Activated T-cell treated with anti-CD3 and anti-CD28 coated beads, Interleukin-2, amount 50 U/mL, for 4 hours (primary cell): Measurements from ENCODE around the gene KCNJ10. TPM values are rescaled to one million over a fixed set of nuclear protein-coding genes. Genes with fewer than 3 reads are reported as not detected.

Source experiments
- ATAC-seq, 2 donors: fragments of 200-7000 bp; cut with Tn5 transposase; one replicate each; pipeline ENCODE4 v1.10.0; 2021
- DNase-seq: peaks from one replicate; pipeline ENCODE4 v3.0.0-alpha.2; 2020
- H3K27me3 Mint-ChIP-seq: one replicate; pipeline ENCODE4 v1.8.0; 2021; ENCODE audit warnings: low read depth, mixed read lengths
- H3K36me3 Mint-ChIP-seq: one replicate; pipeline ENCODE4 v1.8.0; 2022; ENCODE audit warnings: mixed read lengths; ENCODE audit not compliant: insufficient read depth
- H3K4me1 Mint-ChIP-seq: one replicate; pipeline ENCODE4 v1.8.0; 2021; ENCODE audit warnings: low read depth, mixed read lengths
- H3K4me3 Mint-ChIP-seq: one replicate; pipeline ENCODE4 v1.8.0; 2021; ENCODE audit warnings: mild to moderate bottlenecking, moderate library complexity, mixed read lengths
- H3K9me3 Mint-ChIP-seq: one replicate; pipeline ENCODE4 v1.8.0; 2021; ENCODE audit warnings: mixed read lengths
- total RNA-seq, 3 donors: library from RNA; stranded (reverse); gene quantifications; one replicate each; pipeline ENCODE4 v1.2.1, GENCODE V29; 2021

The KCNJ10 gene
- total RNA-seq, 3 donors from 2014 or later = 0.32 TPM; not detected in 2

GRCh38 chr1:159959451-159959850 is 110.5 kb downstream of the KCNJ10 start:
- H3K4me3 Mint-ChIP-seq = no peak overlapping the region
- peaks cover 14% of the 10 kb centered on the region for H3K27me3 Mint-ChIP-seq
- H3K36me3 Mint-ChIP-seq = no peaks in the 10 kb centered on the region
- H3K4me1 Mint-ChIP-seq = no peaks in the 10 kb centered on the region
- no peak for DNase-seq
- no peak for ATAC-seq
- no peaks in the 10 kb centered on the region for H3K9me3 Mint-ChIP-seq

GRCh38 chr1:159958719-159959380 is 111.1 kb downstream of the KCNJ10 start:
- no peak for ATAC-seq
- H3K4me1 Mint-ChIP-seq = no peaks in the 10 kb centered on the region
- no peaks in the 10 kb centered on the region for H3K9me3 Mint-ChIP-seq
- H3K27me3 Mint-ChIP-seq = peaks cover 17% of the 10 kb centered on the region
- H3K36me3 Mint-ChIP-seq = no peaks in the 10 kb centered on the region
- H3K4me3 Mint-ChIP-seq = no peak overlapping the region
- DNase-seq = no peak

GRCh38 chr1:159957824-159958268 is 112.1 kb downstream of the KCNJ10 start:
- Mint-ChIP-seq H3K27me3 (peaks cover 22% of the 10 kb centered on the region), H3K9me3 (no peaks in the 10 kb centered on the region), H3K36me3 (no peaks in the 10 kb centered on the region), H3K4me1 (no peaks in the 10 kb centered on the region), H3K4me3 (no peak overlapping the region)
- no peak for ATAC-seq
- DNase-seq = no peak

- Mint-ChIP-seq H3K36me3 (no peaks in the 10 kb centered on the region), H3K4me3 (no peak overlapping the region), H3K27me3 (peaks cover 27% of the 10 kb centered on the region), H3K4me1 (no peaks in the 10 kb centered on the region), H3K9me3 (no peaks in the 10 kb centered on the region)
- DNase-seq (no peak), ATAC-seq (no peak)
Observed at GRCh38 chr1:159955456-159955855, 114.5 kb downstream of the KCNJ10 start.

GRCh38 chr1:159953536-159954515 is 116.1 kb downstream of the KCNJ10 start, which contains the start of gene SLAMF9:
SLAMF9 (minus strand) TSS chr1:159954237; CDS start chr1:159954137, 100 bp downstream.
- H3K27me3 Mint-ChIP-seq = peaks cover 20% of the 10 kb centered on the region
- DNase-seq (no peak), ATAC-seq (no peak)
- no peaks in the 10 kb centered on the region for H3K4me1 Mint-ChIP-seq
- no peaks in the 10 kb centered on the region for H3K9me3 Mint-ChIP-seq
- no peak within 1 kb of the TSS for H3K4me3 Mint-ChIP-seq
- no peaks in the 10 kb centered on the region for H3K36me3 Mint-ChIP-seq

GRCh38 chr1:159952932-159953331 is 117.0 kb downstream of the KCNJ10 start:
- H3K4me3 Mint-ChIP-seq = no peak overlapping the region
- ATAC-seq = no peak
- H3K4me1 Mint-ChIP-seq = no peaks in the 10 kb centered on the region
- H3K27me3 Mint-ChIP-seq = peaks cover 20% of the 10 kb centered on the region
- H3K36me3 Mint-ChIP-seq = no peaks in the 10 kb centered on the region
- H3K9me3 Mint-ChIP-seq = no peaks in the 10 kb centered on the region
- DNase-seq = no peak

- ATAC-seq (no peak), DNase-seq (no peak)
- Mint-ChIP-seq H3K27me3 (peaks cover 19% of the 10 kb centered on the region), H3K4me3 (no peak overlapping the region), H3K4me1 (no peaks in the 10 kb centered on the region), H3K36me3 (no peaks in the 10 kb centered on the region), H3K9me3 (no peaks in the 10 kb centered on the region)
Observed at GRCh38 chr1:159951551-159951950, 118.4 kb downstream of the KCNJ10 start.

GRCh38 chr1:159951016-159951415 is 118.9 kb downstream of the KCNJ10 start:
- H3K27me3 Mint-ChIP-seq = peaks cover 18% of the 10 kb centered on the region
- H3K9me3 Mint-ChIP-seq = no peaks in the 10 kb centered on the region
- no peak for ATAC-seq
- H3K4me3 Mint-ChIP-seq = no peak overlapping the region
- no peak for DNase-seq
- peaks cover 2% of the 10 kb centered on the region for H3K4me1 Mint-ChIP-seq
- no peaks in the 10 kb centered on the region for H3K36me3 Mint-ChIP-seq

- H3K4me1 Mint-ChIP-seq = peaks cover 6% of the 10 kb centered on the region
- no peak for ATAC-seq
- H3K4me3 Mint-ChIP-seq = no peak overlapping the region
- no peaks in the 10 kb centered on the region for H3K36me3 Mint-ChIP-seq
- H3K27me3 Mint-ChIP-seq = peaks cover 24% of the 10 kb centered on the region
- DNase-seq = no peak
- H3K9me3 Mint-ChIP-seq = no peaks in the 10 kb centered on the region
Observed at GRCh38 chr1:159949981-159950381, 120.0 kb downstream of the KCNJ10 start.

- no peak for DNase-seq
- H3K36me3 Mint-ChIP-seq = no peaks in the 10 kb centered on the region
- no peaks in the 10 kb centered on the region for H3K9me3 Mint-ChIP-seq
- no peak for ATAC-seq
- H3K4me1 Mint-ChIP-seq = peaks cover 8% of the 10 kb centered on the region
- peaks cover 29% of the 10 kb centered on the region for H3K27me3 Mint-ChIP-seq
- no peak overlapping the region for H3K4me3 Mint-ChIP-seq
Observed at GRCh38 chr1:159949123-159949522, 120.8 kb downstream of the KCNJ10 start.

Other genes with a start within 250 kb of the KCNJ10 start
- 1 to 10 TPM in 2 of 3 donors, under 1 TPM in 1; 0.98 to 1.3 (median 1.2) TPM for gene SLAMF8, start 243.3 kb downstream of the KCNJ10 start, total RNA-seq
- gene VSIG8, start 207.5 kb downstream of the KCNJ10 start, total RNA-seq = not detected
- 1 to 10 TPM in 1 of 3 donors, under 1 TPM in 2; 0.82 to 1.2 (median 0.82) TPM for gene CFAP45, start 170.0 kb downstream of the KCNJ10 start, total RNA-seq
- gene TAGLN2, start 144.7 kb downstream of the KCNJ10 start, total RNA-seq = 100 to 1,000 TPM; 338 to 362 (median 353) TPM
- gene IGSF9, start 124.5 kb downstream of the KCNJ10 start, total RNA-seq = under 1 TPM; 0.11 to 0.20 (median 0.16) TPM
- not detected for gene SLAMF9, start 115.9 kb downstream of the KCNJ10 start, total RNA-seq
- 1 to 10 TPM; 4.1 to 5.7 (median 4.5) TPM for gene PIGM, start 38.2 kb downstream of the KCNJ10 start, total RNA-seq
- gene KCNJ9, start 11.4 kb upstream of the KCNJ10 start, total RNA-seq = not detected
- gene IGSF8, start 28.5 kb upstream of the KCNJ10 start, total RNA-seq = 10 to 100 TPM; 30.5 to 45.7 (median 43.1) TPM
- gene ATP1A2, start 45.6 kb upstream of the KCNJ10 start, total RNA-seq = not detected
- gene ATP1A4, start 81.4 kb upstream of the KCNJ10 start, total RNA-seq = not detected
- not detected for gene CASQ1, start 120.4 kb upstream of the KCNJ10 start, total RNA-seq
- gene PEA15, start 135.2 kb upstream of the KCNJ10 start, total RNA-seq = 10 to 100 TPM; 83.2 to 99.6 (median 83.7) TPM
- gene DCAF8, start 192.4 kb upstream of the KCNJ10 start, total RNA-seq = 10 to 100 TPM; 64.4 to 68.4 (median 65.0) TPM
- 10 to 100 TPM; 55.1 to 64.3 (median 57.9) TPM for gene PEX19, start 215.0 kb upstream of the KCNJ10 start, total RNA-seq